IMR-90 (cell line): ENCODE results near the gene ZDHHC14.

Source experiments
- BHLHE40 ChIP-seq: fragments of 150-350 bp; IDR thresholded peaks from 2 replicates; pipeline ENCODE4 v1.6.1; 2016; ENCODE audit warnings: mild to moderate bottlenecking, low read depth, low read length
- CHD1 ChIP-seq: IDR thresholded peaks from 2 replicates; pipeline ENCODE4 v1.6.1; 2012; ENCODE audit warnings: low read depth, low read length, improper control_type of control experiment
- POLR2A ChIP-seq: IDR thresholded peaks from 2 replicates; pipeline ENCODE4 v1.6.1; 2012; ENCODE audit warnings: mild to moderate bottlenecking, low read depth, low read length
- RAD21 ChIP-seq: IDR thresholded peaks from 2 replicates; pipeline ENCODE4 v1.6.1; 2012; ENCODE audit warnings: low read length, improper control_type of control experiment
- SMC3 ChIP-seq: fragments of 150-350 bp; IDR thresholded peaks from 2 replicates; pipeline ENCODE4 v1.6.1; 2016; ENCODE audit warnings: low read depth, mild to moderate bottlenecking, antibody characterized with exemption, low read length, moderate library complexity
- TF ChIP-seq, protein P1 (sequence below): conservative IDR thresholded peaks from 2 replicates; pipeline ENCODE4 v1.5.1; 2012; ENCODE audit warnings: mild to moderate bottlenecking, low read depth, low read length, improper control_type of control experiment
- TF ChIP-seq, protein P2 (sequence below): fragments of 150-350 bp; IDR thresholded peaks from 2 replicates; pipeline ENCODE4 v1.6.1; 2017; ENCODE audit warnings: mild to moderate bottlenecking, antibody characterized with exemption, low read length, low read depth

DNA sequence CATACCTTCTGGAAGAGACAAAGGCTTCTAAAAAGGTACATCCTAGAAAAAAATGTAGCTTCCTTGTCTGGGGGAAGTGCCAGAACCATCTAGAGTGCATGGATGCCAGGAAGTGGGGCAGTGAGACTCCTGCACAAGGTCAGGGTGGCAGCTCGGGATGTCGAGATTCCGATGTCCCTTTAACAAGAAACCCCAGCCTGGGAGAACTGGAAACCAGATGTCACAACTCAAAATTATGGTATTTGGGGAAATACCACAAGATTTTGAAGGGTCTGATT lies 168.4 kb downstream of the ZDHHC14 start:
- TF ChIP-seq, protein P1, sequence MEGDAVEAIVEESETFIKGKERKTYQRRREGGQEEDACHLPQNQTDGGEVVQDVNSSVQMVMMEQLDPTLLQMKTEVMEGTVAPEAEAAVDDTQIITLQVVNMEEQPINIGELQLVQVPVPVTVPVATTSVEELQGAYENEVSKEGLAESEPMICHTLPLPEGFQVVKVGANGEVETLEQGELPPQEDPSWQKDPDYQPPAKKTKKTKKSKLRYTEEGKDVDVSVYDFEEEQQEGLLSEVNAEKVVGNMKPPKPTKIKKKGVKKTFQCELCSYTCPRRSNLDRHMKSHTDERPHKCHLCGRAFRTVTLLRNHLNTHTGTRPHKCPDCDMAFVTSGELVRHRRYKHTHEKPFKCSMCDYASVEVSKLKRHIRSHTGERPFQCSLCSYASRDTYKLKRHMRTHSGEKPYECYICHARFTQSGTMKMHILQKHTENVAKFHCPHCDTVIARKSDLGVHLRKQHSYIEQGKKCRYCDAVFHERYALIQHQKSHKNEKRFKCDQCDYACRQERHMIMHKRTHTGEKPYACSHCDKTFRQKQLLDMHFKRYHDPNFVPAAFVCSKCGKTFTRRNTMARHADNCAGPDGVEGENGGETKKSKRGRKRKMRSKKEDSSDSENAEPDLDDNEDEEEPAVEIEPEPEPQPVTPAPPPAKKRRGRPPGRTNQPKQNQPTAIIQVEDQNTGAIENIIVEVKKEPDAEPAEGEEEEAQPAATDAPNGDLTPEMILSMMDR = no peak
- no peak for TF ChIP-seq POLR2A
- TF ChIP-seq CHD1 = no peak
- no peak for TF ChIP-seq RAD21
- TF ChIP-seq, protein P2, sequence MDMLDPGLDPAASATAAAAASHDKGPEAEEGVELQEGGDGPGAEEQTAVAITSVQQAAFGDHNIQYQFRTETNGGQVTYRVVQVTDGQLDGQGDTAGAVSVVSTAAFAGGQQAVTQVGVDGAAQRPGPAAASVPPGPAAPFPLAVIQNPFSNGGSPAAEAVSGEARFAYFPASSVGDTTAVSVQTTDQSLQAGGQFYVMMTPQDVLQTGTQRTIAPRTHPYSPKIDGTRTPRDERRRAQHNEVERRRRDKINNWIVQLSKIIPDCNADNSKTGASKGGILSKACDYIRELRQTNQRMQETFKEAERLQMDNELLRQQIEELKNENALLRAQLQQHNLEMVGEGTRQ = no peak
- TF ChIP-seq SMC3 = no peak
- TF ChIP-seq BHLHE40 = no peak
